ENCODE data around the gene DGKG.

GRCh38 chr3:186200726-186201125 lies 161.3 kb downstream of the DGKG start:
- no peak for TF ChIP-seq POLR2A (IDR thresholded peaks at IDR 0.05)
- TF ChIP-seq CTCF (IDR thresholded peaks at IDR 0.05), result no peak

All from Peyer's patch (tissue), 4 donors.